Measurements from ENCODE around the gene TRAPPC4. TPM values are rescaled to one million over a fixed set of nuclear protein-coding genes. Genes with fewer than 3 reads are reported as not detected.
A peak's percentile ranks its signal among the peaks of the same experiment; 100 is the strongest.
"Not testable (repeated sequence)": the region's sequence is repeated elsewhere in the genome, so short reads cannot be mapped to it uniquely, and the experiment has no call there.

TRAPPC4 gene
- polyA plus RNA-seq (2013, experiment 1 of 2): 94.7 TPM
- polyA plus RNA-seq (2013, experiment 2 of 2): 93.7 TPM

- peak within 1 kb of the TSS; percentile 98 for H3K9ac ChIP-seq (ENCODE audit: low read length)
- peak within 1 kb of the TSS; percentile 49 for H2BK5ac ChIP-seq (ENCODE audit: low read length)
- WGBS (ENCODE audit: extremely low coverage, insufficient coverage, low lambda C conversion rate): no CpG with 5 or more reads among the region's 63 CpGs
Observed at GRCh38 chr11:119018074-119018938, at the start of gene TRAPPC4, which contains the start of gene RPS25. TSS of gene TRAPPC4 (plus strand) at chr11:119018766. CDS start at chr11:119018796, 30 bp downstream. TSS of gene RPS25 (minus strand) at chr11:119018343. CDS start at chr11:119018284, 59 bp downstream.

GRCh38 chr11:118969508-118969907 is 49.1 kb upstream of the TRAPPC4 start:
- H3K36me3 ChIP-seq (ENCODE audit: control insufficient read depth, insufficient read depth, low read length); H4K8ac ChIP-seq (ENCODE audit: low read depth, low read length); H3K23ac ChIP-seq (ENCODE audit: low read length); H3K27ac ChIP-seq (ENCODE audit: low read depth, low read length); H3K4me2 ChIP-seq (ENCODE audit: low read length); H2BK5ac ChIP-seq (ENCODE audit: low read length); H3K56ac ChIP-seq (ENCODE audit: low read length); H3K27me3 ChIP-seq (ENCODE audit: insufficient read depth, low read length, poor library complexity); H3K4me1 ChIP-seq (ENCODE audit: control insufficient read depth, low read depth, low read length); H2BK15ac ChIP-seq (replicated peaks; ENCODE audit: low read depth); H3K4ac ChIP-seq (ENCODE audit: low read depth, low read length); H2AK5ac ChIP-seq (ENCODE audit: low read length); H3K79me2 ChIP-seq (ENCODE audit: control insufficient read depth, insufficient read depth, low read length); DNase-seq; H3K79me1 ChIP-seq (ENCODE audit: low read length); H4K5ac ChIP-seq (ENCODE audit: low read length); H3K18ac ChIP-seq (ENCODE audit: low read length); H3K9ac ChIP-seq (ENCODE audit: low read length); H3K4me3 ChIP-seq (ENCODE audit: low read length); H2BK120ac ChIP-seq (ENCODE audit: low read depth, low read length): not testable (repeated sequence)
- WGBS (ENCODE audit: extremely low coverage, insufficient coverage, low lambda C conversion rate): no CpG with 5 or more reads among the region's 2 CpGs

More at GRCh38 chr11:119018074-119018938, at the start of gene TRAPPC4, which contains the start of gene RPS25:
- Histone ChIP-seq H2BK120ac (ENCODE audit: low read depth, low read length) (peak within 1 kb of the TSS; percentile 47), H4K5ac (ENCODE audit: low read length) (no peak within 1 kb of the TSS), H3K23ac (ENCODE audit: low read length) (peak within 1 kb of the TSS; percentile 97), H4K8ac (ENCODE audit: low read depth, low read length) (peak within 1 kb of the TSS; percentile 99), H3K27ac (ENCODE audit: low read depth, low read length) (peak within 1 kb of the TSS; percentile 91), H3K4ac (ENCODE audit: low read depth, low read length) (peak within 1 kb of the TSS; percentile 88), H3K79me2 (ENCODE audit: control insufficient read depth, insufficient read depth, low read length) (peaks cover 41% of the 10 kb centered on the region), H2BK15ac (replicated peaks; ENCODE audit: low read depth) (no peak within 1 kb of the TSS), H3K36me3 (ENCODE audit: control insufficient read depth, insufficient read depth, low read length) (peaks cover 12% of the 10 kb centered on the region), H3K4me3 (ENCODE audit: low read length) (peak within 1 kb of the TSS; percentile 99), H3K18ac (ENCODE audit: low read length) (peak within 1 kb of the TSS; percentile 86), H3K4me1 (ENCODE audit: control insufficient read depth, low read depth, low read length) (peaks cover 4% of the 10 kb centered on the region), H3K4me2 (ENCODE audit: low read length) (peak within 1 kb of the TSS; percentile 62), H3K27me3 (ENCODE audit: insufficient read depth, low read length, poor library complexity) (no peaks in the 10 kb centered on the region), H3K56ac (ENCODE audit: low read length) (peak within 1 kb of the TSS; percentile 99), H3K79me1 (ENCODE audit: low read length) (peaks cover 7% of the 10 kb centered on the region), H2AK5ac (ENCODE audit: low read length) (no peak within 1 kb of the TSS)
- DNase-seq: peak; percentile 99

- Histone ChIP-seq H3K4me2 (ENCODE audit: low read length) (no peak within 1 kb of the TSS), H3K4me3 (ENCODE audit: low read length) (no peak within 1 kb of the TSS), H3K4ac (ENCODE audit: low read depth, low read length) (no peak within 1 kb of the TSS), H3K36me3 (ENCODE audit: control insufficient read depth, insufficient read depth, low read length) (no peaks in the 10 kb centered on the region), H2AK5ac (ENCODE audit: low read length) (no peak within 1 kb of the TSS), H3K23ac (ENCODE audit: low read length) (no peak within 1 kb of the TSS), H4K8ac (ENCODE audit: low read depth, low read length) (no peak within 1 kb of the TSS), H3K27me3 (ENCODE audit: insufficient read depth, low read length, poor library complexity) (no peaks in the 10 kb centered on the region), H2BK5ac (ENCODE audit: low read length) (no peak within 1 kb of the TSS), H2BK120ac (ENCODE audit: low read depth, low read length) (no peak within 1 kb of the TSS), H3K79me2 (ENCODE audit: control insufficient read depth, insufficient read depth, low read length) (no peaks in the 10 kb centered on the region), H3K9ac (ENCODE audit: low read length) (no peak within 1 kb of the TSS), H3K79me1 (ENCODE audit: low read length) (no peaks in the 10 kb centered on the region), H3K18ac (ENCODE audit: low read length) (no peak within 1 kb of the TSS), H2BK15ac (replicated peaks; ENCODE audit: low read depth) (no peak within 1 kb of the TSS), H3K27ac (ENCODE audit: low read depth, low read length) (no peak within 1 kb of the TSS), H4K5ac (ENCODE audit: low read length) (no peak within 1 kb of the TSS), H3K56ac (ENCODE audit: low read length) (no peak within 1 kb of the TSS), H3K4me1 (ENCODE audit: control insufficient read depth, low read depth, low read length) (no peaks in the 10 kb centered on the region)
- WGBS (ENCODE audit: extremely low coverage, insufficient coverage, low lambda C conversion rate): no CpG with 5 or more reads among the region's 33 CpGs
- no peak for DNase-seq
Observed at GRCh38 chr11:118971646-118972045, 46.9 kb upstream of the TRAPPC4 start, which contains the start of gene FOXR1. TSS of gene FOXR1 (plus strand) at chr11:118971761. CDS start at chr11:118971932, 171 bp downstream.

GRCh38 chr11:118973985-118974384 is 44.6 kb upstream of the TRAPPC4 start:
- H4K5ac ChIP-seq (ENCODE audit: low read length): no peak overlapping the region
- no peaks in the 10 kb centered on the region for H3K79me1 ChIP-seq (ENCODE audit: low read length)
- no peaks in the 10 kb centered on the region for H3K27me3 ChIP-seq (ENCODE audit: insufficient read depth, low read length, poor library complexity)
- H3K36me3 ChIP-seq (ENCODE audit: control insufficient read depth, insufficient read depth, low read length): no peaks in the 10 kb centered on the region
- no peak overlapping the region for H4K8ac ChIP-seq (ENCODE audit: low read depth, low read length)
- no peak overlapping the region for H3K4ac ChIP-seq (ENCODE audit: low read depth, low read length)
- no peak for DNase-seq
- no peak overlapping the region for H3K4me2 ChIP-seq (ENCODE audit: low read length)
- H3K4me1 ChIP-seq (ENCODE audit: control insufficient read depth, low read depth, low read length): no peaks in the 10 kb centered on the region
- no peak overlapping the region for H3K4me3 ChIP-seq (ENCODE audit: low read length)
- no peak overlapping the region for H3K9ac ChIP-seq (ENCODE audit: low read length)
- H2BK15ac ChIP-seq (replicated peaks; ENCODE audit: low read depth): no peak overlapping the region
- no peak overlapping the region for H2BK5ac ChIP-seq (ENCODE audit: low read length)
- no peaks in the 10 kb centered on the region for H3K79me2 ChIP-seq (ENCODE audit: control insufficient read depth, insufficient read depth, low read length)
- no peak overlapping the region for H3K23ac ChIP-seq (ENCODE audit: low read length)
- H2BK120ac ChIP-seq (ENCODE audit: low read depth, low read length): no peak overlapping the region
- no peak overlapping the region for H2AK5ac ChIP-seq (ENCODE audit: low read length)
- H3K18ac ChIP-seq (ENCODE audit: low read length): no peak overlapping the region
- no peak overlapping the region for H3K27ac ChIP-seq (ENCODE audit: low read depth, low read length)
- WGBS (ENCODE audit: extremely low coverage, insufficient coverage, low lambda C conversion rate): no CpG with 5 or more reads among the region's 2 CpGs
- H3K56ac ChIP-seq (ENCODE audit: low read length): no peak overlapping the region

GRCh38 chr11:118975771-118976709 is 42.5 kb upstream of the TRAPPC4 start:
- Histone ChIP-seq H4K8ac (ENCODE audit: low read depth, low read length) (no peak overlapping the region), H3K79me1 (ENCODE audit: low read length) (no peaks in the 10 kb centered on the region), H3K18ac (ENCODE audit: low read length) (no peak overlapping the region), H3K9ac (ENCODE audit: low read length) (no peak overlapping the region), H3K79me2 (ENCODE audit: control insufficient read depth, insufficient read depth, low read length) (no peaks in the 10 kb centered on the region), H3K56ac (ENCODE audit: low read length) (no peak overlapping the region), H2AK5ac (ENCODE audit: low read length) (no peak overlapping the region), H3K4ac (ENCODE audit: low read depth, low read length) (no peak overlapping the region), H3K36me3 (ENCODE audit: control insufficient read depth, insufficient read depth, low read length) (no peaks in the 10 kb centered on the region), H2BK5ac (ENCODE audit: low read length) (no peak overlapping the region), H3K27me3 (ENCODE audit: insufficient read depth, low read length, poor library complexity) (no peaks in the 10 kb centered on the region), H4K5ac (ENCODE audit: low read length) (no peak overlapping the region), H2BK15ac (replicated peaks; ENCODE audit: low read depth) (no peak overlapping the region), H3K27ac (ENCODE audit: low read depth, low read length) (no peak overlapping the region), H3K4me2 (ENCODE audit: low read length) (no peak overlapping the region), H3K4me3 (ENCODE audit: low read length) (no peak overlapping the region), H2BK120ac (ENCODE audit: low read depth, low read length) (no peak overlapping the region), H3K4me1 (ENCODE audit: control insufficient read depth, low read depth, low read length) (no peaks in the 10 kb centered on the region), H3K23ac (ENCODE audit: low read length) (no peak overlapping the region)
- DNase-seq: no peak
- no CpG with 5 or more reads among the region's 15 CpGs for WGBS (ENCODE audit: extremely low coverage, insufficient coverage, low lambda C conversion rate)

Measured in mesendoderm (in vitro differentiated cells).